CD4-positive, CD25-positive, alpha-beta regulatory T cell (primary cell): ENCODE data around the gene MOB1A. TPM values are rescaled to one million over a fixed set of nuclear protein-coding genes. Genes with fewer than 3 reads are reported as not detected.
"Not testable (repeated sequence)": the region's sequence is repeated elsewhere in the genome, so short reads cannot be mapped to it uniquely, and the experiment has no call there.

Experiments
- ATAC-seq, 2 donors: fragments of 150-1000 bp; cut with Tn5 transposase; one replicate each; pipeline ENCODE4 v1.10.0; 2021; ENCODE audit warnings: low read depth in 2 of 2, moderate number of reproducible peaks in 2 of 2, moderate library complexity in 1 of 2
- DNase-seq, 3 donors: peaks; one replicate each; pipeline versions ENCODE4 v3.0.0 to v3.0.0-alpha.2; 2012 to 2022; ENCODE audit warnings: mixed read lengths in 1 of 3
- H3K27ac ChIP-seq: one replicate; pipeline ENCODE4 v1.7.0; 2013; ENCODE audit warnings: mild to moderate bottlenecking, low read length; ENCODE audit not compliant: insufficient read depth, poor library complexity, severe bottlenecking
- H3K27me3 ChIP-seq: one replicate; pipeline ENCODE4 v1.7.0; 2013; ENCODE audit warnings: low read length; ENCODE audit not compliant: control insufficient read depth, insufficient read depth
- H3K36me3 ChIP-seq: one replicate; pipeline ENCODE4 v1.7.0; 2013; ENCODE audit warnings: mild to moderate bottlenecking, low read length, moderate library complexity; ENCODE audit not compliant: control insufficient read depth, insufficient read depth
- H3K4me1 ChIP-seq: 2 replicates; pipeline ENCODE4 v1.7.0; 2013; ENCODE audit warnings: mild to moderate bottlenecking, low read length; ENCODE audit not compliant: insufficient read depth, control insufficient read depth, poor library complexity, severe bottlenecking
- H3K4me3 ChIP-seq: one replicate; pipeline ENCODE4 v1.7.0; 2013; ENCODE audit warnings: low read depth, mild to moderate bottlenecking, low read length, moderate library complexity
- H3K9me3 ChIP-seq, 2 experiments: 1 replicate in 1 of 2; 2 replicates in 1 of 2; pipeline ENCODE4 v1.7.0; 2013; ENCODE audit warnings: low read length in 2 of 2, mild to moderate bottlenecking in 1 of 2, moderate library complexity in 1 of 2; ENCODE audit not compliant: control insufficient read depth in 2 of 2
- H3K27ac Mint-ChIP-seq, 3 donors: one replicate each; pipeline ENCODE4 v1.8.0; 2020 to 2022; ENCODE audit warnings: mild to moderate bottlenecking in 3 of 3, mixed read lengths in 3 of 3, moderate library complexity in 2 of 3
- H3K27me3 Mint-ChIP-seq: one replicate; pipeline ENCODE4 v1.8.0; 2022; ENCODE audit warnings: mild to moderate bottlenecking, mixed read lengths
- H3K36me3 Mint-ChIP-seq: one replicate; pipeline ENCODE4 v1.8.0; 2020; ENCODE audit warnings: mixed read lengths
- H3K4me1 Mint-ChIP-seq, 4 donors: one replicate each; pipeline ENCODE4 v1.8.0; 2020 to 2022; ENCODE audit warnings: mixed read lengths in 4 of 4, mild to moderate bottlenecking in 1 of 4
- H3K4me3 Mint-ChIP-seq, 4 donors: one replicate each; pipeline ENCODE4 v1.8.0; 2020 to 2022; ENCODE audit warnings: mild to moderate bottlenecking in 4 of 4, mixed read lengths in 4 of 4, moderate library complexity in 3 of 4
- H3K9me3 Mint-ChIP-seq, 7 donors: one replicate each; pipeline ENCODE4 v1.8.0; 2020 to 2022; ENCODE audit warnings: mixed read lengths in 7 of 7, mild to moderate bottlenecking in 3 of 7, moderate library complexity in 2 of 7
- polyA plus RNA-seq, 4 donors: library from polyadenylated mRNA; unstranded; fragments of 300-500 nt; fragmentation: Illumina TruSeq; gene quantifications; one replicate each; pipeline ENCODE4 v1.2.3, GENCODE V29; 2021
- total RNA-seq: library from RNA; stranded (reverse); gene quantifications from one replicate; pipeline ENCODE4 v1.2.3, GENCODE V29; 2022

The MOB1A gene
- total and polyA plus RNA-seq, 5 donors from 2014 or later, result 152 to 209 (median 162) TPM

- Mint-ChIP-seq H3K4me1 (no peaks in the 10 kb centered on the region), H3K27me3 (peaks cover 22% of the 10 kb centered on the region), H3K9me3 (peaks cover 0 to 2% (median 0%) of the 10 kb centered on the region in 7 donors), H3K27ac (no peak overlapping the region), H3K36me3 (peaks cover 19% of the 10 kb centered on the region), H3K4me3 (no peak overlapping the region)
- no peak for DNase-seq
- peaks cover 4% of the 10 kb centered on the region for H3K27me3 ChIP-seq
- no peaks in the 10 kb centered on the region for H3K4me1 ChIP-seq
- H3K4me3 ChIP-seq, result no peak overlapping the region
- ATAC-seq, result no peak
- no peaks in the 10 kb centered on the region for H3K9me3 ChIP-seq
- H3K27ac ChIP-seq, result no peak overlapping the region
- H3K36me3 ChIP-seq, result peaks cover 11% of the 10 kb centered on the region
Measured at GRCh38 chr2:74131901-74132300, 46.8 kb downstream of the MOB1A start.

- H3K4me1 ChIP-seq, result no peaks in the 10 kb centered on the region
- H3K36me3 ChIP-seq, result peaks cover 9% of the 10 kb centered on the region
- Mint-ChIP-seq H3K36me3 (peaks cover 19% of the 10 kb centered on the region), H3K4me3 (no peak overlapping the region), H3K4me1 (no peaks in the 10 kb centered on the region), H3K27me3 (peaks cover 28% of the 10 kb centered on the region), H3K9me3 (peaks cover 0 to 2% (median 0%) of the 10 kb centered on the region in 7 donors), H3K27ac (no peak overlapping the region)
- H3K9me3 ChIP-seq, result no peaks in the 10 kb centered on the region
- no peak overlapping the region for H3K4me3 ChIP-seq
- peaks cover 4% of the 10 kb centered on the region for H3K27me3 ChIP-seq
- no peak overlapping the region for H3K27ac ChIP-seq
- no peak for ATAC-seq
- DNase-seq, result no peak
Measured at GRCh38 chr2:74130211-74130995, 48.3 kb downstream of the MOB1A start.

- H3K4me3 ChIP-seq, result no peak overlapping the region
- peaks cover 0 to under 1% of the 10 kb centered on the region in 2 experiments for H3K9me3 ChIP-seq
- no peak for DNase-seq
- Mint-ChIP-seq H3K36me3 (peaks cover 3% of the 10 kb centered on the region), H3K9me3 (peaks cover 0 to 2% (median 0%) of the 10 kb centered on the region in 7 donors), H3K4me3 (no peak overlapping the region), H3K4me1 (no peaks in the 10 kb centered on the region), H3K27me3 (peaks cover 28% of the 10 kb centered on the region), H3K27ac (no peak overlapping the region)
- no peaks in the 10 kb centered on the region for H3K4me1 ChIP-seq
- H3K27me3 ChIP-seq, result peaks cover 4% of the 10 kb centered on the region
- no peak for ATAC-seq
- H3K36me3 ChIP-seq, result no peaks in the 10 kb centered on the region
- no peak overlapping the region for H3K27ac ChIP-seq
Measured at GRCh38 chr2:74128206-74128605, 50.5 kb downstream of the MOB1A start.

GRCh38 chr2:74123955-74124354 is 54.7 kb downstream of the MOB1A start:
- DNase-seq, H3K27ac ChIP-seq, H3K27me3 ChIP-seq, H3K36me3 ChIP-seq, H3K36me3 Mint-ChIP-seq, H3K4me1 ChIP-seq, H3K4me3 ChIP-seq, H3K4me3 Mint-ChIP-seq, H3K27ac Mint-ChIP-seq, ATAC-seq: not testable (repeated sequence)
- Mint-ChIP-seq H3K27me3 (peaks cover 23% of the 10 kb centered on the region), H3K4me1 (peaks cover 4 to 10% (median 7%) of the 10 kb centered on the region in 4 donors), H3K9me3 (peaks cover 2 to 16% (median 9%) of the 10 kb centered on the region in 7 donors)
- H3K9me3 ChIP-seq, result peaks cover 6 to 15% of the 10 kb centered on the region in 2 experiments

- Mint-ChIP-seq H3K4me3 (peak overlapping the region in 3 of 4 donors; percentile 1 to 89 (median 71)), H3K27me3 (peaks cover 20% of the 10 kb centered on the region), H3K9me3 (peaks cover 2 to 16% (median 9%) of the 10 kb centered on the region in 7 donors), H3K4me1 (peaks cover 4 to 10% (median 7%) of the 10 kb centered on the region in 4 donors)
- not testable (repeated sequence) for H3K36me3 ChIP-seq, DNase-seq, H3K27ac Mint-ChIP-seq, ATAC-seq, H3K36me3 Mint-ChIP-seq, H3K27ac ChIP-seq, H3K4me1 ChIP-seq, H3K4me3 ChIP-seq, H3K27me3 ChIP-seq
- peaks cover 6 to 15% of the 10 kb centered on the region in 2 experiments for H3K9me3 ChIP-seq
Measured at GRCh38 chr2:74121846-74122245, 56.8 kb downstream of the MOB1A start.

DNA sequence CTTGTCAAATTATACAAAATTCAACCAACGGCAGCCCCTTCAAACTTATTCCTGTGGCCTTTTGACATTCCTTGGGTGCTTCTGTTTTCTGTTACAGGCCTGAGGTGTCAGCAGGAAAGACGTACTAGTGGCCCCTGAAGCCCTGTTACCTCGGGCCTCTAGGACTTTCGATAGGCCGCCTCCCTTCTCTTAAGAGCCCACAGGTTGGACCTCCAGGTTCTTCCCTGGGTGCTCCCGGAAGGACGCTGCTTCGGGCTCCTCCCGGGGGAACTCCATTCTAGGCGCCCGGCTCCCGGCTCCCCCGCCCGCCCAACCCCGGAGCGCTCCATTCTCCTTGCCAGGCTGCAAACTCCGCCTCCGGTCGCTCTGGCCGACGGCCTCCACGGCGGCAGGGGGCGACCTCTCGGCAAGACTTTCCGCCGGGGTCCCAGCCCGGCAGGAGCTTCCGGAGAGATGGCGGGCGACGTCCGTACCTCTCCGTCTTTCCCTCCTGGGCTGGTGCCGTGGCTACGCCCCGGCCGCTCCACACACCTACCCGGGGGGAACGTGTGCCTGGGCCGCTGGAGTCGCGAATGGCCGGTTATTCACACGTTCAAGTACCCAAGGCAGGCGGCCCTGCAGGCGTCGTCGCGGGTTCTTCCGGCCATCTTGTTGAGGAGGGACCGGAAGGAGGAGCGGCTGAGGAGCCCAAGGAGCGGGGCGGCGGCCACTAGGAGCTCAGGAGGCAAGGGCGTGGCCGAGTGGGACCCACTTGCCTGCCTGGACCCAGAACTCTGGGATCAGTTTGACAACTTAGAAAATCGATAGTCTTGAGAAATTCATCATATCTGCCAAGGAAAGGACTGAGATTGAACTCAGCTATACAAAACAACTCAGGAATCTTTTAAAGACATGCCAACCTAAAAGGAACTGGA is 58.5 kb downstream of the MOB1A start:
- Mint-ChIP-seq H3K9me3 (peaks cover 2 to 16% (median 9%) of the 10 kb centered on the region in 7 donors), H3K4me3 (peak overlapping the region; percentile 89 to 91 (median 89)), H3K27me3 (peaks cover 17% of the 10 kb centered on the region), H3K36me3 (peaks cover 4% of the 10 kb centered on the region), H3K27ac (peak overlapping the region; percentile 85 to 90 (median 90)), H3K4me1 (peaks cover 4 to 10% (median 7%) of the 10 kb centered on the region in 4 donors)
- peak; percentile 96 to 97 for ATAC-seq
- peak overlapping the region; percentile 89 for H3K4me3 ChIP-seq
- peaks cover 3% of the 10 kb centered on the region for H3K4me1 ChIP-seq
- H3K36me3 ChIP-seq, result no peaks in the 10 kb centered on the region
- peaks cover 6 to 15% of the 10 kb centered on the region in 2 experiments for H3K9me3 ChIP-seq
- no peaks in the 10 kb centered on the region for H3K27me3 ChIP-seq
- H3K27ac ChIP-seq, result peak overlapping the region; percentile 81
- DNase-seq, result peak; percentile 68 to 92 (median 82)

DNA sequence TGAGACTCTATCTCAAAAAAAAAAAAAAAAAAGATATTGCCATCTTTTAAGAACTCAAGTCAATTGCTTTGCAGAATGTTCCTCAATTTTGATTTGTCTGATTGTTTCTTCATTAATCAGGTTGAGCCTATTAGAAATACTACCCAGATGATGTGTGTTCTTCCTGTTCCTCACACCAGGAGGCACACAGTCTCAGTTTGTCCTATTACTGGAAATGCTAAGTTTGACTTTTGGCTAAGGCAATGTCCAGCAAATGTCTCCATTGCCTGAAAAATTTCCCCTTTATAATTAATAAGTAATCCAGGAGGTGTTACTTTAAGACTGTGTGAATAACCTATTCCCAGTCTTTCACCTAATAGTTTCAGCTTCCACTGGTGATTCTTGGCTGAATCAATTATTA is 59.3 kb downstream of the MOB1A start:
- peak in 1 of 3 donors; percentile 9 for DNase-seq
- peaks cover 2 to 16% (median 9%) of the 10 kb centered on the region in 7 donors for H3K9me3 Mint-ChIP-seq
- H3K36me3 Mint-ChIP-seq, result peaks cover 4% of the 10 kb centered on the region
- peaks cover 4 to 10% (median 7%) of the 10 kb centered on the region in 4 donors for H3K4me1 Mint-ChIP-seq
- H3K27me3 ChIP-seq, result no peaks in the 10 kb centered on the region
- peak overlapping the region in 1 of 3 donors; percentile 85 for H3K27ac Mint-ChIP-seq
- no peaks in the 10 kb centered on the region for H3K36me3 ChIP-seq
- H3K27ac ChIP-seq, result no peak overlapping the region
- no peak for ATAC-seq
- peaks cover 6 to 15% of the 10 kb centered on the region in 2 experiments for H3K9me3 ChIP-seq
- peak overlapping the region; percentile 84 to 91 (median 89) for H3K4me3 Mint-ChIP-seq
- H3K27me3 Mint-ChIP-seq, result peaks cover 20% of the 10 kb centered on the region
- peak overlapping the region; percentile 71 for H3K4me3 ChIP-seq
- peaks cover 3% of the 10 kb centered on the region for H3K4me1 ChIP-seq
